H1 (cell line): ENCODE measurements around the gene ALK. TPM values are rescaled to one million over a fixed set of nuclear protein-coding genes. Genes with fewer than 3 reads are reported as not detected.

Source experiments
- CTCF ChIA-PET: fragments of 300-600 bp; sonication (Branson Sonifier 250); formaldehyde crosslinking; loops from one replicate; lab custom pipeline; 2021; ENCODE audit not compliant: partially characterized antibody; lab: Charles Lee
- POLR2A ChIA-PET: fragments of 300-600 bp; sonication (Branson Sonifier 250); formaldehyde crosslinking; loops from one replicate; lab custom pipeline; 2021; ENCODE audit warnings: inconsistent platforms; ENCODE audit not compliant: partially characterized antibody; lab: Charles Lee
- DNase-seq, 2 experiments: peaks; one replicate each; pipeline versions ENCODE4 v3.0.0 to v3.0.0-alpha.2; 2010 to 2022; ENCODE audit warnings: low spot score in 2 of 2, low read depth in 1 of 2, mixed read lengths in 1 of 2
- FAIRE-seq: peaks from 2 replicates; lab custom pipeline; 2011; peaks lifted over from hg19 to GRCh38; lab: Jason Lieb, UNC
- H2AFZ ChIP-seq: 2 replicates; pipeline ENCODE4 v1.8.1; 2012; ENCODE audit warnings: low read length, inconsistent platforms
- H2AK5ac ChIP-seq: 2 replicates; pipeline ENCODE4 v1.6.1; 2013; ENCODE audit warnings: low read depth, low read length
- H2BK120ac ChIP-seq: replicated peaks from 2 replicates; pipeline ENCODE3; 2013; ENCODE audit warnings: low read depth, low read length, inconsistent platforms
- H2BK12ac ChIP-seq: 2 replicates; pipeline ENCODE4 v1.6.1; 2013; ENCODE audit warnings: low read depth, low read length
- H2BK15ac ChIP-seq: 2 replicates; pipeline ENCODE4 v1.6.1; 2013; ENCODE audit warnings: low read length
- H2BK20ac ChIP-seq: 2 replicates; pipeline ENCODE4 v1.6.1; 2013; ENCODE audit warnings: low read length
- H2BK5ac ChIP-seq: 2 replicates; pipeline ENCODE4 v1.6.1; 2013; ENCODE audit warnings: low read depth, low read length
- H3K14ac ChIP-seq: 2 replicates; pipeline ENCODE4 v1.6.1; 2013; ENCODE audit warnings: inconsistent platforms; ENCODE audit not compliant: insufficient read length
- H3K18ac ChIP-seq: 2 replicates; pipeline ENCODE4 v1.6.1; 2013; ENCODE audit warnings: low read length; ENCODE audit errors: extremely low read depth
- H3K23ac ChIP-seq: 2 replicates; pipeline ENCODE4 v1.6.1; 2013; ENCODE audit warnings: inconsistent platforms; ENCODE audit not compliant: insufficient read length
- H3K23me2 ChIP-seq: 2 replicates; pipeline ENCODE4 v1.6.1; 2013; ENCODE audit warnings: low read depth, low read length
- H3K27ac ChIP-seq: 2 replicates; pipeline ENCODE4 v1.6.1; 2011; ENCODE audit warnings: low read depth, low read length, inconsistent platforms
- H3K27me3 ChIP-seq, 4 experiments: replicated peaks in 1 of 4; 1 replicate in 1 of 4; 2 replicates in 3 of 4; pipeline versions ENCODE4 v1.6.1 to v1.8.1; 2011 to 2013; ENCODE audit warnings: low read length in 3 of 4, mild to moderate bottlenecking in 3 of 4, inconsistent platforms in 2 of 4, mixed read lengths in 2 of 4, moderate library complexity in 1 of 4; ENCODE audit not compliant: control insufficient read depth in 3 of 4, insufficient read depth in 3 of 4; ENCODE audit errors: extremely low read depth in 1 of 4
- H3K36me3 ChIP-seq, 4 experiments: 2 replicates each; pipeline versions ENCODE4 v1.6.1 to v1.8.1; 2011 to 2013; ENCODE audit warnings: mild to moderate bottlenecking in 4 of 4, low read length in 3 of 4, moderate library complexity in 2 of 4, control low read depth in 1 of 4, inconsistent platforms in 1 of 4; ENCODE audit not compliant: insufficient read depth in 4 of 4, control insufficient read depth in 2 of 4
- H3K4ac ChIP-seq: replicated peaks from 2 replicates; pipeline ENCODE3; 2013; ENCODE audit warnings: low read length, low read depth, mixed read lengths, inconsistent platforms; ENCODE audit not compliant: insufficient read length
- H3K4me1 ChIP-seq, 4 experiments: replicated peaks in 1 of 4; 1 replicate in 1 of 4; 2 replicates in 3 of 4; pipeline versions ENCODE4 v1.6.1 to v1.8.1; 2011 to 2013; ENCODE audit warnings: low read length in 3 of 4, inconsistent platforms in 2 of 4, mixed read lengths in 1 of 4; ENCODE audit not compliant: insufficient read depth in 4 of 4, control insufficient read depth in 3 of 4
- H3K4me2 ChIP-seq, 2 experiments: 2 replicates each; pipeline versions ENCODE4 v1.6.1 to v1.8.1; 2011 to 2013; ENCODE audit warnings: low read depth in 2 of 2, low read length in 2 of 2, control low read depth in 1 of 2, inconsistent platforms in 1 of 2, mild to moderate bottlenecking in 1 of 2; ENCODE audit not compliant: insufficient read depth in 1 of 2
- H3K4me3 ChIP-seq, 4 experiments: fragments of 200-600, 300-600 bp in 1 of 4; sonication (generic), shearing (Covaris generic), sonication (Bioruptor Twin) in 1 of 4; 2 replicates each; pipeline versions ENCODE4 v1.5.1 to v1.8.1; 2011 to 2016; ENCODE audit warnings: low read length in 4 of 4, low read depth in 3 of 4, control low read depth in 2 of 4, inconsistent platforms in 2 of 4, mild to moderate bottlenecking in 2 of 4, mixed read lengths in 1 of 4, moderate library complexity in 1 of 4; ENCODE audit not compliant: insufficient read depth in 2 of 4; ENCODE audit errors: extremely low read depth in 1 of 4
- H3K56ac ChIP-seq: replicated peaks from 2 replicates; pipeline ENCODE3; 2013; ENCODE audit warnings: low read depth, mild to moderate bottlenecking, mixed read lengths, low read length, inconsistent platforms; ENCODE audit not compliant: insufficient read length
- H3K79me1 ChIP-seq: 2 replicates; pipeline ENCODE4 v1.6.1; 2013; ENCODE audit warnings: low read depth, low read length, control low read depth
- H3K79me2 ChIP-seq, 2 experiments: 2 replicates each; pipeline versions ENCODE4 v1.6.1 to v1.8.1; 2012 to 2013; ENCODE audit warnings: low read length in 2 of 2, mild to moderate bottlenecking in 2 of 2, inconsistent platforms in 1 of 2; ENCODE audit not compliant: insufficient read depth in 2 of 2, control insufficient read depth in 1 of 2
- H3K9ac ChIP-seq, 4 experiments: replicated peaks in 1 of 4; 1 replicate in 1 of 4; 2 replicates in 3 of 4; pipeline versions ENCODE4 v1.6.1 to v1.8.1; 2011 to 2013; ENCODE audit warnings: low read depth in 3 of 4, low read length in 3 of 4, control low read depth in 2 of 4, mild to moderate bottlenecking in 2 of 4, moderate library complexity in 2 of 4, inconsistent platforms in 1 of 4; ENCODE audit errors: extremely low read depth in 1 of 4
- H3K9me3 ChIP-seq, 2 experiments: 2 replicates each; pipeline versions ENCODE4 v1.6.1 to v1.8.1; 2012 to 2013; ENCODE audit warnings: mild to moderate bottlenecking in 2 of 2, moderate library complexity in 2 of 2, control low read depth in 1 of 2, inconsistent platforms in 1 of 2, low read depth in 1 of 2, low read length in 1 of 2, mixed read lengths in 1 of 2; ENCODE audit not compliant: insufficient read depth in 2 of 2
- H4K20me1 ChIP-seq, 2 experiments: replicated peaks in 1 of 2; 2 replicates each; pipeline versions ENCODE3 to v1.8.1; 2011 to 2013; ENCODE audit warnings: inconsistent platforms in 2 of 2, low read length in 2 of 2, mild to moderate bottlenecking in 1 of 2; ENCODE audit not compliant: insufficient read depth in 2 of 2, control insufficient read depth in 1 of 2
- H4K5ac ChIP-seq: 2 replicates; pipeline ENCODE4 v1.6.1; 2013; ENCODE audit warnings: low read length, low read depth, mixed read lengths, inconsistent platforms; ENCODE audit not compliant: insufficient read length
- H4K8ac ChIP-seq: 2 replicates; pipeline ENCODE4 v1.8.0; 2013; ENCODE audit warnings: mild to moderate bottlenecking, moderate library complexity, low read length, inconsistent platforms; ENCODE audit not compliant: insufficient read depth; ENCODE audit errors: extremely low read depth
- H4K91ac ChIP-seq: replicated peaks from 2 replicates; pipeline ENCODE3; 2013; ENCODE audit warnings: low read length, mixed read lengths, inconsistent platforms; ENCODE audit not compliant: insufficient read length
- CEBPB ChIP-seq: IDR thresholded peaks from 2 replicates; pipeline ENCODE4 v1.6.1; 2012; ENCODE audit warnings: low read depth, low read length
- CHD1 ChIP-seq: IDR thresholded peaks from 2 replicates; pipeline ENCODE4 v1.6.1; 2012; ENCODE audit warnings: low read depth, low read length, improper control_type of control experiment
- KDM5A ChIP-seq: fragments of 200-600 bp; IDR thresholded peaks from 2 replicates; pipeline ENCODE4 v1.7.1; 2012; ENCODE audit warnings: mild to moderate bottlenecking, low read length, inconsistent platforms, mixed read lengths
- SAP30 ChIP-seq: fragments of 300-600 bp; sonication (generic); IDR thresholded peaks from 2 replicates; pipeline ENCODE4 v1.7.1; 2012; ENCODE audit warnings: low read length, moderate library complexity, mild to moderate bottlenecking, inconsistent platforms; ENCODE audit not compliant: insufficient read depth, insufficient replicate concordance
- TAF1 ChIP-seq: IDR thresholded peaks from 2 replicates; pipeline ENCODE4 v1.6.1; 2011; ENCODE audit warnings: mild to moderate bottlenecking, low read depth, low read length
- USF2 ChIP-seq: IDR thresholded peaks from 2 replicates; pipeline ENCODE4 v1.6.1; 2011; ENCODE audit warnings: low read length, improper control_type of control experiment
- YY1 ChIP-seq: IDR thresholded peaks from 2 replicates; pipeline ENCODE4 v1.6.1; 2011; ENCODE audit warnings: low read depth, mild to moderate bottlenecking, low read length
- ZNF274 ChIP-seq: IDR thresholded peaks from 2 replicates; pipeline ENCODE4 v1.7.0; 2012; ENCODE audit warnings: low read length, borderline replicate concordance; ENCODE audit errors: extremely low read depth
- WGBS, 2 experiments: shearing (Covaris generic) in 1 of 2; methylation state at CpG; one replicate each; pipeline versions ENCODE4 v1.1.6 to v1.1.7; 2013 to 2015; ENCODE audit warnings: low lambda C conversion rate in 2 of 2, mixed read lengths in 2 of 2, inconsistent platforms in 1 of 2, low coverage in 1 of 2, missing lambda C conversion rate in 1 of 2; ENCODE audit not compliant: insufficient replicate concordance in 2 of 2, insufficient coverage in 1 of 2, insufficient read length in 1 of 2; ENCODE audit errors: extremely low coverage in 1 of 2, missing lambda C conversion rate in 1 of 2; 5-methylcytosine and 5-hydroxymethylcytosine counted together
- polyA plus RNA-seq, 7 experiments: library from polyadenylated mRNA; depleted of rRNA in 3 of 7; stranded (reverse) in 5 of 7; unstranded in 2 of 7; fragments of >200 nt in 5 of 7; fragments of 200-250 nt in 2 of 7; gene quantifications; 1 replicate in 5 of 7; 2 replicates in 1 of 7; 4 replicates in 1 of 7; pipeline versions ENCODE4 v1.2.1 to v1.2.3, GENCODE V29; 2011 to 2013; ENCODE audit warnings: missing spikeins in 2 of 7, mixed read lengths in 2 of 7
- total RNA-seq: library from RNA; stranded (reverse); fragmentation: NEBNext Ultra II Directional; extraction: Animal tissue kit (Norgen Biotek cat#: 25700); gene quantifications from 2 replicates; pipeline ENCODE4 v1.2.1, GENCODE V29; 2021
- TF ChIP-seq, protein P1 (sequence below): IDR thresholded peaks from 2 replicates; pipeline ENCODE4 v1.6.1; 2012; ENCODE audit warnings: low read length, inconsistent platforms

The ALK gene
- total and polyA plus RNA-seq, 2 of the 8 experiments (the other 6 are each of a cell fraction or from before 2014, with no cell fraction given), result 0.02 to 0.09 TPM

GRCh38 chr2:29782549-29783458, 138.6 kb downstream of the ALK start:
- FAIRE-seq, result no peak
- no peak overlapping the region for H3K18ac ChIP-seq
- H3K23ac ChIP-seq, result no peak overlapping the region
- no peak overlapping the region for H2BK120ac ChIP-seq
- H3K36me3 ChIP-seq, result no peaks in the 10 kb centered on the region
- H3K27me3 ChIP-seq, result no peaks in the 10 kb centered on the region
- H3K4me1 ChIP-seq, result peaks cover 0 to 3% (median 0%) of the 10 kb centered on the region in 4 experiments; a peak in 2 of 7 replicates
- DNase-seq, result no peak
- WGBS, 2 experiments, result 90% methylated on average over 7 of the region's 7 CpGs; no CpG with 5 or more reads in 1 of the 2 experiments
- no peaks in the 10 kb centered on the region for H3K79me2 ChIP-seq
- H2BK12ac ChIP-seq, result no peak overlapping the region
- H3K14ac ChIP-seq, result no peak overlapping the region
- H4K8ac ChIP-seq, result no peak overlapping the region
- H2AFZ ChIP-seq, result 0 out of 2 replicates have a peak overlapping the region, but pooled peaks have one; percentile 10
- H4K5ac ChIP-seq, result no peak overlapping the region
- no peak overlapping the region for H2AK5ac ChIP-seq
- no peaks in the 10 kb centered on the region for H4K20me1 ChIP-seq
- H2BK5ac ChIP-seq, result no peak overlapping the region
- H3K79me1 ChIP-seq, result no peaks in the 10 kb centered on the region
- ChIA-PET POLR2A (no interaction called here), CTCF (interaction anchor here (1.1 kb wide), 1 partner anchor 453 kb away, joined by 3 read pairs; no protein-coding TSS in a partner anchor)
- H2BK15ac ChIP-seq, result no peak overlapping the region
- no peaks in the 10 kb centered on the region for H3K23me2 ChIP-seq
- H3K27ac ChIP-seq, result no peak overlapping the region
- no peak overlapping the region for H3K56ac ChIP-seq
- H4K91ac ChIP-seq, result no peak overlapping the region
- no peaks in the 10 kb centered on the region for H3K9me3 ChIP-seq
- no peak overlapping the region for H3K4me3 ChIP-seq
- no peak overlapping the region for H3K9ac ChIP-seq
- H2BK20ac ChIP-seq, result no peak overlapping the region
- no peak overlapping the region for H3K4ac ChIP-seq
- H3K4me2 ChIP-seq, result no peak overlapping the region
- TF ChIP-seq, protein P1, sequence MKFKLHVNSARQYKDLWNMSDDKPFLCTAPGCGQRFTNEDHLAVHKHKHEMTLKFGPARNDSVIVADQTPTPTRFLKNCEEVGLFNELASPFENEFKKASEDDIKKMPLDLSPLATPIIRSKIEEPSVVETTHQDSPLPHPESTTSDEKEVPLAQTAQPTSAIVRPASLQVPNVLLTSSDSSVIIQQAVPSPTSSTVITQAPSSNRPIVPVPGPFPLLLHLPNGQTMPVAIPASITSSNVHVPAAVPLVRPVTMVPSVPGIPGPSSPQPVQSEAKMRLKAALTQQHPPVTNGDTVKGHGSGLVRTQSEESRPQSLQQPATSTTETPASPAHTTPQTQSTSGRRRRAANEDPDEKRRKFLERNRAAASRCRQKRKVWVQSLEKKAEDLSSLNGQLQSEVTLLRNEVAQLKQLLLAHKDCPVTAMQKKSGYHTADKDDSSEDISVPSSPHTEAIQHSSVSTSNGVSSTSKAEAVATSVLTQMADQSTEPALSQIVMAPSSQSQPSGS, result no peak
- no peak for TF ChIP-seq SAP30
- TF ChIP-seq TAF1, result no peak
- TF ChIP-seq KDM5A, result no peak
- TF ChIP-seq CEBPB, result no peak
- TF ChIP-seq CHD1, result no peak
- TF ChIP-seq ZNF274, result no peak
- no peak for TF ChIP-seq USF2
- TF ChIP-seq YY1, result no peak
